NK-92 (cell line): ENCODE results near the gene GPRIN3.

Experiments used
- DNase-seq: peaks from one replicate; lab custom pipeline; 2025; ENCODE audit not compliant: unreplicated experiment; lab: John Stamatoyannopoulos, UW

Gene GPRIN3

GRCh38 chr4:89307446-89308160 is at the start of gene GPRIN3:
GPRIN3 (minus strand) TSS chr4:89307800; CDS start chr4:89250110, 57,690 bp downstream.
- no peak for DNase-seq

- DNase-seq = no peak
These were observed 49.7 kb upstream of the GPRIN3 start for GRCh38 chr4:89357340-89357739.

- DNase-seq = no peak
These were observed 48.5 kb upstream of the GPRIN3 start for GRCh38 chr4:89356086-89356485.

DNA sequence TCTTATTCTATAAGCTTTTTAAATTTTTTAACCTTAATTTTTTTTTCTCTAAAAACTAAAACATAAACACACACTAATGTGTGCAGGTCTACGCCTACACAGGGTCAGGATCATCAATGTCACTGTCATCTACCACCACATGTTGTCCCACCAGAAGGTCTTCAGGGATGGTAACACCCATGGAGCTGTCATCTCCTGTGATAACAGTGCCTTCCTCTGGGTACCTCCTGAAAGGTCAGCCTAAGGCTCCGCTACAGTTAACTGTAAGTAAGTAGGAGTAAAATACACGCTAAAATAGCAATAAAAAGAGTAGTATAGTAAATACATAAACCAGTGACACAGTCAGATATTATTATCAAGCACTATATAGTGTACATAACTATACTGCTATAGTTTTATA is 45.9 kb upstream of the GPRIN3 start:
- DNase-seq = no peak

DNA sequence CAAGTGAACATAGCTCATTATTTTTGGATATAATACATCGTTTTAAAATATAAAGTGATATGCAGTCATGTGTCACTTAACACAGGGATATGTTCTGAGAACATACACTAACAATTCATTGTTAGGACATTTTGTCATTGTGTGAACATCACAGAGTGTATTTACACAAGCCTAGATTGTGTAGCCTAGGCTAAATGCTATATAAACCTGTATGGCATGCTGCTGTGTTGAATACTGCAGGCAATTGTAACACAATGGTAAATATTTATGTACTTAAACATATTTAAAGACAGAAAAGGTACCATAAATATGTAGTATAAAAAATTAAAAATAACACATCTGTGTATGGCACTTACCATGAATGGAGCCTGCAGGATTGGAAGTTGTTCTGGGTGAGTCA is 44.9 kb upstream of the GPRIN3 start:
- DNase-seq = no peak

- DNase-seq = no peak
These were observed 43.6 kb upstream of the GPRIN3 start for GRCh38 chr4:89351201-89351600.

DNA sequence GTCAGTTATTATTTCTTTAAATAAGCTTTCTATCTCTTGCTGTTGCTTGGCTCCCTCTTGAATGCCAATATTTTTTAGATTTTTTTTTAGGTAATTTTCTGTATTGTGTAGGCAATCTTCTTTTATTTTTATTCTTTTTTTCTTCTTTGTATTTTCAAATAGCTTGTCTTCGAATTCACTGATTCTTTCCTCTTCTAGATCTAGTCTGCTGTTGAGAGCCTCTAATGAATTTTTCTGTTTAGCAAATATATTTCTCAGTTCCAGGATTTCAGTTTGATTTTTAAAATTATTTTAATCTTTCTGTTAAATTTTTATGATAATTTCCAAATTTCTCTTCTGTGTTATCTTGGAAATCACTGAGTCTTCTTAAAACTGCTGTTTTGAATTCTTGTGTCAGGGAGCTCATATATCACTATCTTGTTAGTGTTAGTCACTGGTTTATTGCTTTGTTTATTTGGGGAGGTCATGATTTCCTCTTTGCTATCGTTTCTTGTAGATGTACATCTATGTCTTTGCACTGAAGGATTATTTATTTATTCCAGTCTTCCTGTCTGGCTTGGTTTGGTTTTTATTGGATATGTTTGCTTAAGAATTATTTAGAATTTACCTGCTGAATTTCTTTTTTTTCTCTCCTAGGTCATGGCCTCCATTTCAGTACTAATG is 39.9 kb upstream of the GPRIN3 start:
- no peak for DNase-seq

GRCh38 chr4:89344571-89344970 is 37.0 kb upstream of the GPRIN3 start:
- DNase-seq = no peak

GRCh38 chr4:89338206-89338605 is 30.6 kb upstream of the GPRIN3 start:
- no peak for DNase-seq

- DNase-seq = no peak
These were observed 30.1 kb upstream of the GPRIN3 start for GRCh38 chr4:89337681-89338080.

- DNase-seq = no peak
These were observed 29.3 kb upstream of the GPRIN3 start for GRCh38 chr4:89336818-89337420.

DNA sequence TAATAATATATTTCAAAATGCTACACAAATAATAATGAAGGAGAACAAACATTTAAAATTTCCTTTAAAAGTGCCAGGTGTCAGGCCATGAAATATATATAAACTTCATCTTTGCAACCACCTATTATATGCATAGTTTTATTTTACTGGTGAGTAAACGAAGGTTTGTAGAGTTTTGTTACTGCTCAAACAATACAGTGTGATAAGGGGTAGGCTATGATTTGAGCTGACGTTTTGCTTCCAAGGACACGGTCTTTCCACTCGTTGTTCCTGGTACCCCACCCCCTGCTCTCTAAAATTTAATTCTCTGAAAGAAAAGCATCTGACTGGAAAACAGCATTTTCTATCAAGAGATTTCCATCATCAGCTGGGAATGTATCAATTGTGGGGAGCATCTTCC is 27.2 kb upstream of the GPRIN3 start:
- no peak for DNase-seq

GRCh38 chr4:89334311-89334710 is 26.7 kb upstream of the GPRIN3 start:
- DNase-seq = no peak

GRCh38 chr4:89331686-89332544 is 24.3 kb upstream of the GPRIN3 start:
- DNase-seq = no peak

DNA sequence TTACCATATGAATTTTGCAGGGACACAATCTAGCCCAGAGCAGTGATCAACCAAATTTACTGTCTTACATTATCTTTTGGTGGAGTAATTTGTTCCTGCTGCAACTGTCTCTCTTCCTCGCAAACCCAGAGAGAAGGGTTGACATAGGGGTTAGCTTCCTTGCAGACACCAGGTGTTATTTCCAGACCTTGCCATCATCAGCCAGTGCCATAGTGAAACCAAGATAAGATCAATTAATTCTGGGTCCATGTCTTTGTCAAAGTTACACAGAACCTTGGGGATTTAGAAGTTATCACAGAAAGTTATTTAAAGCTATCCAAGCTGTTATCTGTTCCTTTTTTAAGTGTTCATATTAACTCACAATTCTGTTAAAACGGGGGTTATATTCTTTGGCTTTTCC is 23.6 kb upstream of the GPRIN3 start:
- no peak for DNase-seq

- DNase-seq = no peak
These were observed 21.7 kb upstream of the GPRIN3 start for GRCh38 chr4:89329280-89329679.

GRCh38 chr4:89324671-89325070 is 17.1 kb upstream of the GPRIN3 start:
- no peak for DNase-seq

- no peak for DNase-seq
These were observed 15.1 kb upstream of the GPRIN3 start for GRCh38 chr4:89322671-89323070.

DNA sequence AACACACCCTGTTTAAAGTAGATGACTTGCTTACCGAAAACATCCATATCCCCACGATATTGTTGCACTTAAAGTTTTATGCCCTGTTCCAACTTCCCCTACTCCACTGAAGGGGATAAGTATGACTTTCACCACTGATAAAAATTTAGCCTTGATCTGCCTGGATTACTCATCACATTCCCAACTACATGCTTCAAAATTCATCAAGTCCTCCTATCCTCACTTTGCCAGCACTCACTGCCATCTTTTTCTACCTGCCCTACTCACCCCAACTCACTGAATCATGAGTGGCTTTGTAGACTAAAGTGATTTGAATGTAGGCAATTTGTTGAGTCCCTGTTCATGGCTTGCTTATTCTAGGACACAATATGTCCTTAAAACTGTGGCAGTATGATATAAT is 12.2 kb upstream of the GPRIN3 start:
- no peak for DNase-seq

GRCh38 chr4:89316931-89317366 is 9.3 kb upstream of the GPRIN3 start:
- DNase-seq = no peak

GRCh38 chr4:89316211-89316610 is 8.6 kb upstream of the GPRIN3 start:
- DNase-seq = no peak
